GM12878 (cell line): Measurements from ENCODE around the gene P2RY10. TPM values are rescaled to one million over a fixed set of nuclear protein-coding genes. Genes with fewer than 3 reads are reported as not detected.

ENCODE experiments used
- ATF7 ChIP-seq: fragments of 450-650 bp; IDR thresholded peaks from 2 replicates; pipeline ENCODE4 v1.6.1; 2016; ENCODE audit warnings: low read depth, mild to moderate bottlenecking
- CHD1 ChIP-seq: IDR thresholded peaks from 2 replicates; pipeline ENCODE4 v1.6.1; 2012; ENCODE audit warnings: low read depth, low read length, improper control_type of control experiment
- EGR1 ChIP-seq, 2 experiments: IDR thresholded peaks; 1 replicate in 1 of 2; 2 replicates in 1 of 2; pipeline ENCODE4 v1.6.1; 2011 to 2012; ENCODE audit warnings: low read depth in 2 of 2, low read length in 2 of 2, borderline replicate concordance in 1 of 2, mild to moderate bottlenecking in 1 of 2, moderate library complexity in 1 of 2
- LARP7 ChIP-seq: fragments of 450-650 bp; IDR thresholded peaks from 2 replicates; pipeline ENCODE4 v1.6.1; 2017; ENCODE audit warnings: mild to moderate bottlenecking
- MTA2 ChIP-seq: fragments of 450-650 bp; IDR thresholded peaks from 2 replicates; pipeline ENCODE4 v1.6.1; 2016; ENCODE audit warnings: low read depth, mild to moderate bottlenecking, moderate library complexity
- NR2F1 ChIP-seq: fragments of 450-650 bp; conservative IDR thresholded peaks from 2 replicates; pipeline ENCODE4 v1.6.1; 2017; ENCODE audit warnings: mild to moderate bottlenecking
- PAX5 ChIP-seq: IDR thresholded peaks from 2 replicates; pipeline ENCODE4 v1.6.1; 2011; ENCODE audit warnings: low read depth, low read length, borderline replicate concordance
- SREBF1 ChIP-seq: IDR thresholded peaks from 2 replicates; pipeline ENCODE4 v1.6.1; 2012; ENCODE audit warnings: mild to moderate bottlenecking, low read length
- ZNF274 ChIP-seq: IDR thresholded peaks from one replicate; pipeline ENCODE4 v1.8.0; 2011; ENCODE audit not compliant: insufficient read length, insufficient read depth
- ZSCAN29 ChIP-seq: fragments of 450-650 bp; IDR thresholded peaks from 2 replicates; pipeline ENCODE4 v1.6.1; 2017; ENCODE audit warnings: mild to moderate bottlenecking, moderate library complexity
- polyA plus RNA-seq, 11 experiments: library from polyadenylated mRNA; depleted of rRNA in 4 of 11; unstranded in 6 of 11; stranded (reverse) in 5 of 11; fragments of >200 nt; fragmentation: Nextera tagmentation in 4 of 11; fragmentation: Illumina TruSeq in 1 of 11; extraction: Ambion mirVana in 4 of 11; extraction: Trizol in 1 of 11; gene quantifications; 1 replicate in 1 of 11; 2 replicates in 10 of 11; pipeline versions ENCODE4 v1.2.1 to v1.2.3, GENCODE V29; 2011 to 2016; ENCODE audit warnings: inconsistent platforms in 2 of 11, missing spikeins in 2 of 11, low read depth in 1 of 11
- total RNA-seq, 4 experiments: library from RNA; depleted of rRNA in 3 of 4; stranded (reverse); fragments of >200 nt in 3 of 4; fragmentation: Illumina TruSeq in 1 of 4; extraction: Trizol in 1 of 4; gene quantifications; 2 replicates each; pipeline versions ENCODE4 v1.2.1 to v1.2.3, GENCODE V29; 2013 to 2021
- TF ChIP-seq, protein P1 (sequence below): IDR thresholded peaks from 2 replicates; pipeline ENCODE4 v1.6.1; 2012; ENCODE audit warnings: improper control_type of control experiment, low read depth, low read length; ENCODE audit not compliant: insufficient replicate concordance
- TF ChIP-seq, protein P2 (sequence below): fragments of 450-650 bp; IDR thresholded peaks from 2 replicates; pipeline ENCODE4 v1.6.1; 2017; ENCODE audit warnings: mild to moderate bottlenecking, low read depth, inconsistent platforms; ENCODE audit not compliant: poor library complexity, severe bottlenecking
- TF ChIP-seq, protein P3 (sequence below): fragments of 450-650 bp; IDR thresholded peaks from 2 replicates; pipeline ENCODE4 v1.6.1; 2017; ENCODE audit warnings: mild to moderate bottlenecking
- TF ChIP-seq, protein P4 (sequence below): IDR thresholded peaks from 2 replicates; pipeline ENCODE4 v1.6.1; 2011; ENCODE audit warnings: mild to moderate bottlenecking, low read depth, low read length, moderate library complexity; ENCODE audit not compliant: insufficient replicate concordance
- TF ChIP-seq, protein P5 (sequence below): fragments of 450-650 bp; IDR thresholded peaks from 2 replicates; pipeline ENCODE4 v1.6.1; 2016; ENCODE audit warnings: mild to moderate bottlenecking

The P2RY10 gene
- total and polyA plus RNA-seq, 10 of the 15 experiments (the other 5 are each of a cell fraction or from before 2014, with no cell fraction given) = 43.8 to 288 (median 72.1) TPM

DNA sequence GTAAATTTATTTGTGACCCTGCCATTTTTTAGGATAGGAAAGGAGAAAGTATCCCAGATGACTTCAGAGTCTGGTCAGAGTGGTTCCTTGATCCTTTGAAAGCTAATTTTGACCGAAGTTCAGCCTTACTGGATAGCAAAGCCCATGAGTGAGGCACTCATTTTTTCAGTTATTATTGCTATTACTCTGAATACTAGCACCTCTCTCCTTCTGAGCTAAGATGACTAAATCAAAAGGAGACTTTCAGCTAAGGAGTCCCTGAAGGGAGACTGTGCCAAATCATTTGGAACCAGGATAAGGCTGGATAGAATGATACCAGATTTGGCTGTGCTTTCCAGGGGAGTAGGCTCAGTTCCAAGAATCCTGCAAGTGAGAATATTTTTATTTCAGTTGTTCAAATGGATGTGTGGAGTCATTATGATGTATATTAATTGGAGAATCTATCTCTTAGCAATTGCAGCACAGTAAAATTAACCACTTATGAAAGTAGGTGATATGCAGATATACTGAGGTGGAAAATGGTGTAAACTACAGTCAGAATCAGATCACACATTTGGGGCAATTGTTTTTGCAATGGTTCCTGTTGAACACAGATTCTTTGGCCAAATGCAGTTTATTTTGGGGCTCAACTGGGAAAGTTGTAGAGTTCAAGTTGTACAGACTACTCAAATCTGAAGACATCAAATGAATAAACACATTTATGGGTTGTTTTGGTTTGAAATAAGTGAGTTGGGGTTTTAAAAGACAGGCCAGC is 1.2 kb downstream of the P2RY10 start (continued):
- TF ChIP-seq, protein P1, sequence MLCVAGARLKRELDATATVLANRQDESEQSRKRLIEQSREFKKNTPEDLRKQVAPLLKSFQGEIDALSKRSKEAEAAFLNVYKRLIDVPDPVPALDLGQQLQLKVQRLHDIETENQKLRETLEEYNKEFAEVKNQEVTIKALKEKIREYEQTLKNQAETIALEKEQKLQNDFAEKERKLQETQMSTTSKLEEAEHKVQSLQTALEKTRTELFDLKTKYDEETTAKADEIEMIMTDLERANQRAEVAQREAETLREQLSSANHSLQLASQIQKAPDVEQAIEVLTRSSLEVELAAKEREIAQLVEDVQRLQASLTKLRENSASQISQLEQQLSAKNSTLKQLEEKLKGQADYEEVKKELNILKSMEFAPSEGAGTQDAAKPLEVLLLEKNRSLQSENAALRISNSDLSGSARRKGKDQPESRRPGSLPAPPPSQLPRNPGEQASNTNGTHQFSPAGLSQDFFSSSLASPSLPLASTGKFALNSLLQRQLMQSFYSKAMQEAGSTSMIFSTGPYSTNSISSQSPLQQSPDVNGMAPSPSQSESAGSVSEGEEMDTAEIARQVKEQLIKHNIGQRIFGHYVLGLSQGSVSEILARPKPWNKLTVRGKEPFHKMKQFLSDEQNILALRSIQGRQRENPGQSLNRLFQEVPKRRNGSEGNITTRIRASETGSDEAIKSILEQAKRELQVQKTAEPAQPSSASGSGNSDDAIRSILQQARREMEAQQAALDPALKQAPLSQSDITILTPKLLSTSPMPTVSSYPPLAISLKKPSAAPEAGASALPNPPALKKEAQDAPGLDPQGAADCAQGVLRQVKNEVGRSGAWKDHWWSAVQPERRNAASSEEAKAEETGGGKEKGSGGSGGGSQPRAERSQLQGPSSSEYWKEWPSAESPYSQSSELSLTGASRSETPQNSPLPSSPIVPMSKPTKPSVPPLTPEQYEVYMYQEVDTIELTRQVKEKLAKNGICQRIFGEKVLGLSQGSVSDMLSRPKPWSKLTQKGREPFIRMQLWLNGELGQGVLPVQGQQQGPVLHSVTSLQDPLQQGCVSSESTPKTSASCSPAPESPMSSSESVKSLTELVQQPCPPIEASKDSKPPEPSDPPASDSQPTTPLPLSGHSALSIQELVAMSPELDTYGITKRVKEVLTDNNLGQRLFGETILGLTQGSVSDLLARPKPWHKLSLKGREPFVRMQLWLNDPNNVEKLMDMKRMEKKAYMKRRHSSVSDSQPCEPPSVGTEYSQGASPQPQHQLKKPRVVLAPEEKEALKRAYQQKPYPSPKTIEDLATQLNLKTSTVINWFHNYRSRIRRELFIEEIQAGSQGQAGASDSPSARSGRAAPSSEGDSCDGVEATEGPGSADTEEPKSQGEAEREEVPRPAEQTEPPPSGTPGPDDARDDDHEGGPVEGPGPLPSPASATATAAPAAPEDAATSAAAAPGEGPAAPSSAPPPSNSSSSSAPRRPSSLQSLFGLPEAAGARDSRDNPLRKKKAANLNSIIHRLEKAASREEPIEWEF = no peak
- TF ChIP-seq, protein P2, sequence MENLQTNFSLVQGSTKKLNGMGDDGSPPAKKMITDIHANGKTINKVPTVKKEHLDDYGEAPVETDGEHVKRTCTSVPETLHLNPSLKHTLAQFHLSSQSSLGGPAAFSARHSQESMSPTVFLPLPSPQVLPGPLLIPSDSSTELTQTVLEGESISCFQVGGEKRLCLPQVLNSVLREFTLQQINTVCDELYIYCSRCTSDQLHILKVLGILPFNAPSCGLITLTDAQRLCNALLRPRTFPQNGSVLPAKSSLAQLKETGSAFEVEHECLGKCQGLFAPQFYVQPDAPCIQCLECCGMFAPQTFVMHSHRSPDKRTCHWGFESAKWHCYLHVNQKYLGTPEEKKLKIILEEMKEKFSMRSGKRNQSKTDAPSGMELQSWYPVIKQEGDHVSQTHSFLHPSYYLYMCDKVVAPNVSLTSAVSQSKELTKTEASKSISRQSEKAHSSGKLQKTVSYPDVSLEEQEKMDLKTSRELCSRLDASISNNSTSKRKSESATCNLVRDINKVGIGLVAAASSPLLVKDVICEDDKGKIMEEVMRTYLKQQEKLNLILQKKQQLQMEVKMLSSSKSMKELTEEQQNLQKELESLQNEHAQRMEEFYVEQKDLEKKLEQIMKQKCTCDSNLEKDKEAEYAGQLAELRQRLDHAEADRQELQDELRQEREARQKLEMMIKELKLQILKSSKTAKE = no peak
- TF ChIP-seq SREBF1 (no peak), ATF7 (no peak), ZSCAN29 (no peak), ZNF274 (no peak), LARP7 (no peak), CHD1 (no peak), PAX5 (no peak), MTA2 (0 out of 2 replicates have a peak, but pooled peaks have one; percentile 25), NR2F1 (0 out of 2 replicates have a peak, but pooled peaks have one; percentile 19), EGR1 (IDR thresholded peaks at IDR 0.05; ENCODE audit: borderline replicate concordance in 1 of 2, low read depth in 2 of 2, low read length in 2 of 2) (no peak)
- TF ChIP-seq, protein P3, sequence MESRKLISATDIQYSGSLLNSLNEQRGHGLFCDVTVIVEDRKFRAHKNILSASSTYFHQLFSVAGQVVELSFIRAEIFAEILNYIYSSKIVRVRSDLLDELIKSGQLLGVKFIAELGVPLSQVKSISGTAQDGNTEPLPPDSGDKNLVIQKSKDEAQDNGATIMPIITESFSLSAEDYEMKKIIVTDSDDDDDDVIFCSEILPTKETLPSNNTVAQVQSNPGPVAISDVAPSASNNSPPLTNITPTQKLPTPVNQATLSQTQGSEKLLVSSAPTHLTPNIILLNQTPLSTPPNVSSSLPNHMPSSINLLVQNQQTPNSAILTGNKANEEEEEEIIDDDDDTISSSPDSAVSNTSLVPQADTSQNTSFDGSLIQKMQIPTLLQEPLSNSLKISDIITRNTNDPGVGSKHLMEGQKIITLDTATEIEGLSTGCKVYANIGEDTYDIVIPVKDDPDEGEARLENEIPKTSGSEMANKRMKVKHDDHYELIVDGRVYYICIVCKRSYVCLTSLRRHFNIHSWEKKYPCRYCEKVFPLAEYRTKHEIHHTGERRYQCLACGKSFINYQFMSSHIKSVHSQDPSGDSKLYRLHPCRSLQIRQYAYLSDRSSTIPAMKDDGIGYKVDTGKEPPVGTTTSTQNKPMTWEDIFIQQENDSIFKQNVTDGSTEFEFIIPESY = no peak
- TF ChIP-seq, protein P4, sequence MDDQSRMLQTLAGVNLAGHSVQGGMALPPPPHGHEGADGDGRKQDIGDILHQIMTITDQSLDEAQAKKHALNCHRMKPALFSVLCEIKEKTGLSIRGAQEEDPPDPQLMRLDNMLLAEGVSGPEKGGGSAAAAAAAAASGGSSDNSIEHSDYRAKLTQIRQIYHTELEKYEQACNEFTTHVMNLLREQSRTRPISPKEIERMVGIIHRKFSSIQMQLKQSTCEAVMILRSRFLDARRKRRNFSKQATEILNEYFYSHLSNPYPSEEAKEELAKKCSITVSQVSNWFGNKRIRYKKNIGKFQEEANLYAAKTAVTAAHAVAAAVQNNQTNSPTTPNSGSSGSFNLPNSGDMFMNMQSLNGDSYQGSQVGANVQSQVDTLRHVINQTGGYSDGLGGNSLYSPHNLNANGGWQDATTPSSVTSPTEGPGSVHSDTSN = no peak
- TF ChIP-seq, protein P5, sequence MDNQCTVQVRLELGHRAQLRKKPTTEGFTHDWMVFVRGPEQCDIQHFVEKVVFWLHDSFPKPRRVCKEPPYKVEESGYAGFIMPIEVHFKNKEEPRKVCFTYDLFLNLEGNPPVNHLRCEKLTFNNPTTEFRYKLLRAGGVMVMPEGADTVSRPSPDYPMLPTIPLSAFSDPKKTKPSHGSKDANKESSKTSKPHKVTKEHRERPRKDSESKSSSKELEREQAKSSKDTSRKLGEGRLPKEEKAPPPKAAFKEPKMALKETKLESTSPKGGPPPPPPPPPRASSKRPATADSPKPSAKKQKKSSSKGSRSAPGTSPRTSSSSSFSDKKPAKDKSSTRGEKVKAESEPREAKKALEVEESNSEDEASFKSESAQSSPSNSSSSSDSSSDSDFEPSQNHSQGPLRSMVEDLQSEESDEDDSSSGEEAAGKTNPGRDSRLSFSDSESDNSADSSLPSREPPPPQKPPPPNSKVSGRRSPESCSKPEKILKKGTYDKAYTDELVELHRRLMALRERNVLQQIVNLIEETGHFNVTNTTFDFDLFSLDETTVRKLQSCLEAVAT = no peak
